B cell (primary cell): ENCODE measurements around the gene CNTN4.

ENCODE experiments used
- EZH2 ChIP-seq: IDR thresholded peaks from 2 replicates; pipeline ENCODE4 v1.6.1; 2012; ENCODE audit warnings: borderline replicate concordance, low read depth, mild to moderate bottlenecking, moderate library complexity, low read length; ENCODE audit not compliant: insufficient read depth, poor library complexity, severe bottlenecking
- TF ChIP-seq, protein P1 (sequence below): fragments of 200-600 bp; IDR thresholded peaks from one replicate; pipeline ENCODE4 v1.8.0; 2022; ENCODE audit warnings: antibody characterized with exemption, mild to moderate bottlenecking

GRCh38 chr3:3069723-3070122 is 971.1 kb downstream of the CNTN4 start:
- TF ChIP-seq, protein P1, sequence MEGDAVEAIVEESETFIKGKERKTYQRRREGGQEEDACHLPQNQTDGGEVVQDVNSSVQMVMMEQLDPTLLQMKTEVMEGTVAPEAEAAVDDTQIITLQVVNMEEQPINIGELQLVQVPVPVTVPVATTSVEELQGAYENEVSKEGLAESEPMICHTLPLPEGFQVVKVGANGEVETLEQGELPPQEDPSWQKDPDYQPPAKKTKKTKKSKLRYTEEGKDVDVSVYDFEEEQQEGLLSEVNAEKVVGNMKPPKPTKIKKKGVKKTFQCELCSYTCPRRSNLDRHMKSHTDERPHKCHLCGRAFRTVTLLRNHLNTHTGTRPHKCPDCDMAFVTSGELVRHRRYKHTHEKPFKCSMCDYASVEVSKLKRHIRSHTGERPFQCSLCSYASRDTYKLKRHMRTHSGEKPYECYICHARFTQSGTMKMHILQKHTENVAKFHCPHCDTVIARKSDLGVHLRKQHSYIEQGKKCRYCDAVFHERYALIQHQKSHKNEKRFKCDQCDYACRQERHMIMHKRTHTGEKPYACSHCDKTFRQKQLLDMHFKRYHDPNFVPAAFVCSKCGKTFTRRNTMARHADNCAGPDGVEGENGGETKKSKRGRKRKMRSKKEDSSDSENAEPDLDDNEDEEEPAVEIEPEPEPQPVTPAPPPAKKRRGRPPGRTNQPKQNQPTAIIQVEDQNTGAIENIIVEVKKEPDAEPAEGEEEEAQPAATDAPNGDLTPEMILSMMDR, result no peak
- no peak for TF ChIP-seq EZH2
